ENCODE measurements around the gene CEBPZOS. TPM values are rescaled to one million over a fixed set of nuclear protein-coding genes. Genes with fewer than 3 reads are reported as not detected.

CEBPZOS gene
- total RNA-seq, 1 experiment from 2014 or later = 1.5 TPM

GRCh38 chr2:37156071-37156856, 40.0 kb upstream of the CEBPZOS start:
- no peak overlapping the region for H2BK120ac ChIP-seq (ENCODE audit: low read depth, low read length, poor library complexity, severe bottlenecking)
- H3K4me1 Mint-ChIP-seq = peaks cover 32 to 44% of the 10 kb centered on the region in 2 experiments
- no peaks in the 10 kb centered on the region; the same call in 1 of the 2 replicates for H3K79me2 ChIP-seq (ENCODE audit: insufficient read depth, low read length)
- peak overlapping the region; percentile 60 for H3K9ac ChIP-seq (ENCODE audit: extremely low read depth, insufficient read length, low read length)
- H2BK15ac ChIP-seq (ENCODE audit: low read depth, low read length) = no peak overlapping the region
- H3K4ac ChIP-seq (ENCODE audit: low read depth, low read length) = no peak overlapping the region
- H3T11ph ChIP-seq (ENCODE audit: low read length) = no peak overlapping the region
- H3K27ac ChIP-seq (ENCODE audit: insufficient read length, low read depth, low read length) = no peak overlapping the region
- H3K23me2 ChIP-seq (ENCODE audit: insufficient read length, low read depth, low read length, poor library complexity, severe bottlenecking) = peaks cover 9% of the 10 kb centered on the region
- no peaks in the 10 kb centered on the region for H3K9me3 Mint-ChIP-seq
- H2BK20ac ChIP-seq (ENCODE audit: low read depth, low read length, poor library complexity, severe bottlenecking) = no peak overlapping the region
- peak; percentile 31 for DNase-seq
- peaks cover 3% of the 10 kb centered on the region for H3K79me1 ChIP-seq (ENCODE audit: insufficient read depth, low read depth, low read length, poor library complexity, severe bottlenecking)
- H2BK12ac ChIP-seq (ENCODE audit: insufficient read length, low read depth, low read length) = no peak overlapping the region
- no peak overlapping the region for H4K5ac ChIP-seq (ENCODE audit: insufficient read length, low read depth, low read length)
- peak overlapping the region; percentile 83 for H3K4me2 ChIP-seq (ENCODE audit: insufficient read depth, insufficient read length, low read length)
- no CpG with 5 or more reads among the region's 27 CpGs for WGBS (ENCODE audit: extremely low coverage, insufficient read length, low lambda C conversion rate)
- H3K56ac ChIP-seq (ENCODE audit: insufficient read length, low read depth, low read length) = no peak overlapping the region
- H3K27me3 Mint-ChIP-seq (ENCODE audit: low read depth) = peaks cover 4% of the 10 kb centered on the region; the same call in 1 of the 2 replicates
- H3K27ac Mint-ChIP-seq = peak overlapping the region; percentile 29 to 96 (median 75); a peak in 6 of 7 replicates
- no peak overlapping the region for H2AK5ac ChIP-seq (ENCODE audit: insufficient read length, low read length)
- H3K4me1 ChIP-seq (ENCODE audit: insufficient read depth, low read length) = no peaks in the 10 kb centered on the region
- H2BK5ac ChIP-seq (ENCODE audit: insufficient read length, low read length) = no peak overlapping the region
- H4K20me1 ChIP-seq (ENCODE audit: control insufficient read depth, insufficient read depth, insufficient read length) = no peaks in the 10 kb centered on the region
- no peak overlapping the region for H3K18ac ChIP-seq (ENCODE audit: insufficient read length, low read depth, low read length)
- H2AFZ ChIP-seq (ENCODE audit: low read length) = no peak overlapping the region
- no peak overlapping the region for H4K8ac ChIP-seq (replicated peaks; ENCODE audit: insufficient read length, low read depth, low read length)
- peaks cover 10 to 26% (median 22%) of the 10 kb centered on the region in 3 experiments for H3K36me3 Mint-ChIP-seq (ENCODE audit: insufficient read depth in 1 of 3, low read depth in 3 of 3)
- H3K23ac ChIP-seq (ENCODE audit: insufficient read length, low read depth, low read length) = no peak overlapping the region
- H4K91ac ChIP-seq (ENCODE audit: insufficient read length, low read depth, low read length) = no peak overlapping the region
- peak overlapping the region; percentile 82; the same call in 1 of the 2 replicates for H3K14ac ChIP-seq (ENCODE audit: insufficient read depth, low read length)
- no peaks in the 10 kb centered on the region for H3K9me3 ChIP-seq (ENCODE audit: control insufficient read depth, low read depth, low read length)
- H3K4me3 Mint-ChIP-seq = peak overlapping the region; percentile 76 to 79
- no peaks in the 10 kb centered on the region for H3K27me3 ChIP-seq (ENCODE audit: insufficient read depth, low read length)
- TF ChIP-seq CTCF (conservative IDR thresholded peaks at IDR 0.05) = no peak
